HTR-8/SVneo (cell line): ENCODE data around the gene IRF4.

Experiments used
- DNase-seq: peaks from one replicate; pipeline ENCODE4 v3.0.0; 2011; ENCODE audit warnings: low spot score, mixed read lengths; ENCODE audit not compliant: insufficient read length
- FAIRE-seq: peaks from 2 replicates; lab custom pipeline; 2011; peaks lifted over from hg19 to GRCh38; lab: Jason Lieb, UNC

IRF4 gene

DNA sequence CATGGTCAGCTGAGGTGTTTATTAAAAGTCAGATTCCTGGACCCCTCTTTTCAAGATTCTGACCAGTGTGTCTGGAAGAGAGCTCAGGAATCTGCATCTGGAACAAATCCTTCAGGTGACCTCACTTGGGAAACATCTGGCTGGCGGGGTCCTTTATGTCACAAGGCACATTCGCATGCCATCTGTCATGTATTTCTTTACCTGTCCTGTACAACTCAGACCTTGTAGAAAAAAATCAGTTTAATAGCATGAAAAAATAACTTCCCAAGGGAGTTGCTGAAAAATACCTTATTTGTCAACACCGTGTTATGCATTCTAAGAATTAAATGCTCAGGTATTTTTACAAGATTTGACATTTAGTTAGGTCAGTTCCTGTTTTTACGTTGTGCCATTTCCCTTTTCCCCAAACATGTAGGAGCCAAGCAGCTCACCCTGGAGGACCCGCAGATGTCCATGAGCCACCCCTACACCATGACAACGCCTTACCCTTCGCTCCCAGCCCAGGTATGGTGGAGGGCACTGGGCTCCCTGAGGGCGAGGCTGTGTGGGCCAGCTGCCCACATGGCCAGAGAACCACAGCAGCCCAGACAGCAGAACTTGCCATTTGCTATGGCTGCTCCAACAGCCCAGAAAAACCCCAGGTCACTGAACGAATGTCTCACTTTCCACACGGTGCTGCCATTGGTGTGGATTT lies 4.0 kb downstream of the IRF4 start:
- no peak for DNase-seq
- FAIRE-seq, result no peak

DNA sequence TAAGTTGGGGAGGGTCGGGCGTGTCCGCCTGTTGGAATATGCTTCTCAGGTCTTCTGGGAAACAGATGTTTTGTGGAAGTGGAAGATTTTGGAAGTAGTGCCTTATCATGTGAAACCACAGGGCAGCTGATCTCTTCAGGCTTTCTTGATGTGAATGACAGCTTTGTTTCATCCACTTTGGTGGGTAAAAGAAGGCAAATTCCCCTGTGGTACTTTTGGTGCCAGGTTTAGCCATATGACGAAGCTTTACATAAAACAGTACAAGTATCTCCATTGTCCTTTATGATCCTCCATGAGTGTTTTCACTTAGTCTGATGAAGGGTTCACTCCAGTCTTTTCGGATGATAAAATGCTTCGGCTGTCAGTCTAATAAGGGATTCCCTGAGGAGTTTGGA lies 4.6 kb downstream of the IRF4 start:
- DNase-seq, result no peak
- FAIRE-seq, result no peak

DNA sequence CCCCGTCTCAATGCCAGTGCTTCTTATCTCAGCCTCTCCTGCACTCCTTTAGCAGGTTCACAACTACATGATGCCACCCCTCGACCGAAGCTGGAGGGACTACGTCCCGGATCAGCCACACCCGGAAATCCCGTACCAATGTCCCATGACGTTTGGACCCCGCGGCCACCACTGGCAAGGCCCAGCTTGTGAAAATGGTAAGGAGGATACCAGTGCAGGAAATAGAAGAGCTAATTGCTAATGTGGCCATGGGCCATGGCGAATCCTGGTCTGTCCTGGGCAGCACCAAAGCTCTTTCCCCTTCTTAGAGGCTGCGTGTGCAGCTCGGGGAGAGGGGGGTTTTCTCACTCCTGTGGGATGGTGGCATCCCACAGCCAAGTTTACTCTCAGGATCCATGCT lies 5.5 kb downstream of the IRF4 start:
- FAIRE-seq, result no peak
- no peak for DNase-seq

DNA sequence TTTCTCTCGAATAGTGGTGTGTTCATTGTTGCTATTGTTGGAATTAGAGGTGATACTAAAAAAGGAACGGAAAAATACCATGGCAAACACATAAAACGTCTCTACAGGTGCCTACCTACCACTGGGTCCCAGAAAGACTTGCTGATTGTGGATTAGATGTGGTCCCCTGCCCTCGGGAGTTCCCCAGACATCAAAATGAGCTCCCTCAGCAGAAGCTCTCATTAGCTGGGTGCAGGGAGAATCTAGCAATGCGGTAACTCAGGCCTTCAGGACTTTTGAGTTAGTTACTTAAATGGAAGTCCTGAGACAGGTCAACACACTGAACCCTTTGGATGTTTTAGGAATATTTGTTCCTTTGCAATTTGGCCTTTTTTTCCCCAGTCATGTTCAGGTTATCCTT lies 6.1 kb downstream of the IRF4 start:
- FAIRE-seq (no peak), DNase-seq (no peak)

- no peak for FAIRE-seq
- DNase-seq, result no peak
These were observed 6.5 kb downstream of the IRF4 start for GRCh38 chr6:398065-398464.

DNA sequence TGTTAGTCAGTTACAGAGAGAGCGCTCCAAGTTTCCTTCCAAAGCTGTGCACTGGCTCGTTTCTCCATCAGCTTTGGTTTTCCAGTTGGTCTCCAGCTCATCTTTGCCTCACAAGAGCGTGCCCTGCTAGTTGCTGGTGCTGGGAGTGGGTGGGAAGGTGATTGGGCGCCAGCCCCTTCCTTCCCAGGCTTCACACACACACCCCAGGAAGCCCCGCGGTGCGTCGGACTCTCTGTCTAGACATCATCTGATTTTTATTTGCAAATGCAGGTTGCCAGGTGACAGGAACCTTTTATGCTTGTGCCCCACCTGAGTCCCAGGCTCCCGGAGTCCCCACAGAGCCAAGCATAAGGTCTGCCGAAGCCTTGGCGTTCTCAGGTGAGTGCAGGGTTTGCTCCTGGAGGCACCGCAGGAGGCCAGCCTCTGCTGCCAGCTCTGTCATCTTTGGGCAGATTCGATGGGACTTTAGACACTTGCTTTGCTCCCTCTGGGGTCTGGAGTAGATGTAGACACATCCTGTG lies 7.1 kb downstream of the IRF4 start:
- DNase-seq (no peak), FAIRE-seq (no peak)

GRCh38 chr6:399785-400534 lies 8.4 kb downstream of the IRF4 start:
- no peak for FAIRE-seq

DNA sequence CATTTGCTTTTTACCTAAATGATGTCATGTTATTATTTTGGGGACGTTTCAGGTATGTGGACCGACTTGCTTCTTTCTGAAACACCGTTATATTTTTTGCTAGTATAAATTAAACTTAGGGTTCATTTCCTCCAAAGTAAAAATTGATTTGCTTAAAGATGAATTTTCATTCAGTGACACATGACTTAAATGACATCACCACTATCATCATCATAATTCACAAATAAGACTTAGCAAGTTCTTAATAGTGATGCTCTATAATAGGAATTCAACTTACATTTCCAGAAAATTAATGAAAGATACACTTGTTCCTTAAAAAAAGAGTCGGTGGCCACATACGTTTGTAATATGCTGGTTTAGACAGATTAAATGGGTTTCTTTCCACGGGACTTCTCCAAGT lies 9.3 kb downstream of the IRF4 start:
- DNase-seq, result no peak
- no peak for FAIRE-seq

More at GRCh38 chr6:399785-400534, 8.4 kb downstream of the IRF4 start:
- no peak for DNase-seq

DNA sequence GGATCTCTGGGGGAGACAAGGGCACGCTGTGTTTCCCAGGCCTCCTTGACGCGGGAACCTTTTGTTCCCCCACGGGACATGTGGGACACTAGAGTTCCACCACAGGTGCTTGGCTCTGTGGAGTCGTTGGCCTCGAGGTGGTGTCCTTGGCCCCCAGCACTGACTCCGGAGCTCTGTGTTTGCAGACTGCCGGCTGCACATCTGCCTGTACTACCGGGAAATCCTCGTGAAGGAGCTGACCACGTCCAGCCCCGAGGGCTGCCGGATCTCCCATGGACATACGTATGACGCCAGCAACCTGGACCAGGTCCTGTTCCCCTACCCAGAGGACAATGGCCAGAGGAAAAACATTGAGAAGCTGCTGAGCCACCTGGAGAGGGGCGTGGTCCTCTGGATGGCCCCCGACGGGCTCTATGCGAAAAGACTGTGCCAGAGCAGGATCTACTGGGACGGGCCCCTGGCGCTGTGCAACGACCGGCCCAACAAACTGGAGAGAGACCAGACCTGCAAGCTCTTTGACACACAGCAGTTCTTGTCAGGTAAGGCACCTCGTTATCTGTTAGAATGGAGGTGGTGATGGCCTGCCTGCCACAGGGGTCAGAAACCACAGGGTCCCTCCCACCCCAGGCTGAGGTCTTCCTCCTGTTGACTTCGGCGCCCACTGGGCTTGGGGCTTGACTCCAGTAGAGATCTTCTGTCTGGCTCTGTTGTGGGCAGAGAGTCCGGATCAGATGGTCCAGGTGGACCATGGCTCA lies 9.9 kb downstream of the IRF4 start:
- DNase-seq (no peak), FAIRE-seq (no peak)

- FAIRE-seq, result no peak
- DNase-seq, result no peak
These were observed 10.6 kb downstream of the IRF4 start for GRCh38 chr6:401994-402640.

- DNase-seq (no peak), FAIRE-seq (no peak)
These were observed 11.5 kb downstream of the IRF4 start for GRCh38 chr6:402901-403658.

- FAIRE-seq (no peak), DNase-seq (no peak)
These were observed 12.4 kb downstream of the IRF4 start for GRCh38 chr6:403659-404655.

- FAIRE-seq, result no peak
- DNase-seq, result no peak
These were observed 13.3 kb downstream of the IRF4 start for GRCh38 chr6:404685-405423.

DNA sequence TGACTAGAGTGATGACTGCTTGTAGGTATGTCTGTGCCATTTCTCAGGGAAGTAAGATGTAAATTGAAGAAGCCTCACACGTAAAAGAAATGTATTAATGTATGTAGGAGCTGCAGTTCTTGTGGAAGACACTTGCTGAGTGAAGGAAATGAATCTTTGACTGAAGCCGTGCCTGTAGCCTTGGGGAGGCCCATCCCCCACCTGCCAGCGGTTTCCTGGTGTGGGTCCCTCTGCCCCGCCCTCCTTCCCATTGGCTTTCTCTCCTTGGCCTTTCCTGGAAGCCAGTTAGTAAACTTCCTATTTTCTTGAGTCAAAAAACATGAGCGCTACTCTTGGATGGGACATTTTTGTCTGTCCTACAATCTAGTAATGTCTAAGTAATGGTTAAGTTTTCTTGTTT lies 16.6 kb downstream of the IRF4 start:
- DNase-seq (no peak), FAIRE-seq (no peak)

- FAIRE-seq (no peak), DNase-seq (peak; percentile 28)
These were observed 17.1 kb downstream of the IRF4 start for GRCh38 chr6:408599-409102.

DNA sequence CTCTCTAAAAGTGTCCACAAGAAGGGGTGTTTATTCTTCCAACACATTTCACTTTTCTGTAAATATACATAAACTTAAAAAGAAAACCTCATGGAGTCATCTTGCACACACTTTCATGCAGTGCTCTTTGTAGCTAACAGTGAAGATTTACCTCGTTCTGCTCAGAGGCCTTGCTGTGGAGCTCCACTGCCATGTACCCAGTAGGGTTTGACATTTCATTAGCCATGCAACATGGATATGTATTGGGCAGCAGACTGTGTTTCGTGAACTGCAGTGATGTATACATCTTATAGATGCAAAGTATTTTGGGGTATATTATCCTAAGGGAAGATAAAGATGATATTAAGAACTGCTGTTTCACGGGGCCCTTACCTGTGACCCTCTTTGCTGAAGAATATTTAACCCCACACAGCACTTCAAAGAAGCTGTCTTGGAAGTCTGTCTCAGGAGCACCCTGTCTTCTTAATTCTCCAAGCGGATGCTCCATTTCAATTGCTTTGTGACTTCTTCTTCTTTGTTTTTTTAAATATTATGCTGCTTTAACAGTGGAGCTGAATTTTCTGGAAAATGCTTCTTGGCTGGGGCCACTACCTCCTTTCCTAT lies 17.9 kb downstream of the IRF4 start:
- DNase-seq (no peak), FAIRE-seq (no peak)
